NB4 (cell line): Measurements from ENCODE around the gene FBXO34.

Experiments used
- DNase-seq: peaks from one replicate; pipeline ENCODE4 v3.0.0; 2010; ENCODE audit warnings: low read depth
- H3K4me3 ChIP-seq: one replicate; pipeline ENCODE4 v1.5.1; 2011; ENCODE audit warnings: mild to moderate bottlenecking, low read depth, low read length, moderate library complexity
- MAX ChIP-seq: IDR thresholded peaks from 2 replicates; pipeline ENCODE4 v1.6.1; 2011; ENCODE audit warnings: low read depth, low read length
- MYC ChIP-seq: IDR thresholded peaks from 2 replicates; pipeline ENCODE4 v1.6.1; 2011; ENCODE audit warnings: low read depth, low read length
- POLR2A ChIP-seq: IDR thresholded peaks from 2 replicates; pipeline ENCODE4 v1.6.1; 2011; ENCODE audit warnings: mild to moderate bottlenecking; ENCODE audit not compliant: insufficient read length; ENCODE audit errors: extremely low read depth
- TF ChIP-seq, protein P1 (sequence below): IDR thresholded peaks from one replicate; pipeline ENCODE4 v1.5.1; 2012; ENCODE audit warnings: low read depth, low read length

FBXO34 gene

GRCh38 chr14:55243813-55244212, 27.4 kb upstream of the FBXO34 start:
- DNase-seq = no peak
- TF ChIP-seq, protein P1, sequence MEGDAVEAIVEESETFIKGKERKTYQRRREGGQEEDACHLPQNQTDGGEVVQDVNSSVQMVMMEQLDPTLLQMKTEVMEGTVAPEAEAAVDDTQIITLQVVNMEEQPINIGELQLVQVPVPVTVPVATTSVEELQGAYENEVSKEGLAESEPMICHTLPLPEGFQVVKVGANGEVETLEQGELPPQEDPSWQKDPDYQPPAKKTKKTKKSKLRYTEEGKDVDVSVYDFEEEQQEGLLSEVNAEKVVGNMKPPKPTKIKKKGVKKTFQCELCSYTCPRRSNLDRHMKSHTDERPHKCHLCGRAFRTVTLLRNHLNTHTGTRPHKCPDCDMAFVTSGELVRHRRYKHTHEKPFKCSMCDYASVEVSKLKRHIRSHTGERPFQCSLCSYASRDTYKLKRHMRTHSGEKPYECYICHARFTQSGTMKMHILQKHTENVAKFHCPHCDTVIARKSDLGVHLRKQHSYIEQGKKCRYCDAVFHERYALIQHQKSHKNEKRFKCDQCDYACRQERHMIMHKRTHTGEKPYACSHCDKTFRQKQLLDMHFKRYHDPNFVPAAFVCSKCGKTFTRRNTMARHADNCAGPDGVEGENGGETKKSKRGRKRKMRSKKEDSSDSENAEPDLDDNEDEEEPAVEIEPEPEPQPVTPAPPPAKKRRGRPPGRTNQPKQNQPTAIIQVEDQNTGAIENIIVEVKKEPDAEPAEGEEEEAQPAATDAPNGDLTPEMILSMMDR = no peak
- no peak for TF ChIP-seq MAX
- no peak overlapping the region for H3K4me3 ChIP-seq

DNA sequence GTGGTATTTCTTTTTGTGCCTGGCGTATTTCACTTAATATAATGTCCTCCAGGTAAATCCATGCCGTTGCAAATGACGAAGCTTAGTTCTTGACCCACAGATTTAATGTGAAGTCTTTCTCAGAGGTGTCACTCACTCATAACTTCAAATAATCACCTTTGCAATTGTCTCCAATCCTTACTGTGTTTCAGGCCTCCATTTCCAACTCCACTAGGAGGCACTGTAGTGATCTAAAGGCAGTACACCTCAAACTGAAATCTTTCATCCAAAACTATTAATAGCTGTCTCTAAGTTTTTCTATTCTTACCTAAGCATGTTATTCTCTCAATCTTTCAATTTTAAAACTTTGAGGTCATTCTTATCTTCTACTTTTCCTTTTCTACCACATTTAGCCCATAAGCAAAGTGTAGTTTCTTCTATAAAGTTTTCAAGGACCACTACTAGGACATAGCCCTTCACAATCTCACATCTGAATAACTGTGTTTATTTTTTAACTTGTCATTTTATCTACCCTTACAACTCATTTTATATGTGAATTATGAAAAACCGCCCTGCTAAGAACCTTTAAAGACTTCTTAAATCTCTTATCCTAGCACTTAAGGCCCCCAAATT, 25.5 kb upstream of the FBXO34 start:
- no peak for TF ChIP-seq MYC
- TF ChIP-seq, protein P1 = peak; percentile 77
- H3K4me3 ChIP-seq = no peak overlapping the region
- DNase-seq = peak; percentile 42

- peak; percentile 29 for DNase-seq
- no peak overlapping the region for H3K4me3 ChIP-seq
- TF ChIP-seq POLR2A (no peak), MYC (no peak), MAX (no peak)
- TF ChIP-seq, protein P1 = no peak
These were observed 22.8 kb upstream of the FBXO34 start for GRCh38 chr14:55248411-55248810.

DNA sequence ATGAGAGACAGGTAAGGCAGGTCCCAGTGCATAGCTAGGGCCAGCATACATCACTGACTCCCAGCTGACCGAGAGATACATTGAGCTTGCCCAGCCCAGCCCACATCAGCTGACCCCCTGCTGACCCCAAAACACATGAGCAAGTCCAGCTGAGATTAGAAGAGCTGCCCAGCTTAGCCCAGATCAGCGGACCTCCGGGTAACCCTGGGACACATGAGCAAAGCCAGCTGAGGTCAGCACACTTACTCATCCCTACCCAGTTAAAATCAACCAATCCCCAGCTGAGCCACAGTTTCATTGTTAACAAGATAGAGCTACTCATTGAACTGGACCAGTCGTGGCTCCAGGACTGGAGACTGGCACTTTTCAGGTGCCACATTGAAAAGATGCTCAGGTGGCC, 21.8 kb upstream of the FBXO34 start:
- no peak overlapping the region for H3K4me3 ChIP-seq
- no peak for TF ChIP-seq MYC
- no peak for TF ChIP-seq POLR2A
- no peak for TF ChIP-seq MAX
- TF ChIP-seq, protein P1 = no peak
- no peak for DNase-seq

DNA sequence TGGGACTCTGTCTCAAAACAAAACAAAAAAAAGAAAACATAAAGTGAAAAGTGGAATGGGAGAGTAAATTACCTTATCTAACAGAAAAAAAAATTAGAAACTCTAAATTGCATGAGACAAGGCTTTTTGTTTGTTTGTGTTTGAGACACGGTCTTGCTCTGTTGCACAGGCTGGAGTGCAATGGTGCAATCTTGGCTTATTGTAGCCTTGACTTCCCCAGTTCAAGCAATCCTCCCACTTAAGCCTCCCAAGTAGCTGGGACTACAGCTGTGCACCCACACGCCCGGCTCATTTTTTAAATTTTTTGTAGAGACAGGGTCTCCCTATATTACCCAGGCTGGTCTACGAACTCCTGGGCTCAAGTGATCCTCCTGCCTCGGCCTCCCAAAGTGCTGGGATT, 17.9 kb upstream of the FBXO34 start:
- no peak overlapping the region for H3K4me3 ChIP-seq
- no peak for TF ChIP-seq MYC
- no peak for TF ChIP-seq POLR2A
- TF ChIP-seq, protein P1 = no peak
- TF ChIP-seq MAX = no peak
- DNase-seq = no peak

DNA sequence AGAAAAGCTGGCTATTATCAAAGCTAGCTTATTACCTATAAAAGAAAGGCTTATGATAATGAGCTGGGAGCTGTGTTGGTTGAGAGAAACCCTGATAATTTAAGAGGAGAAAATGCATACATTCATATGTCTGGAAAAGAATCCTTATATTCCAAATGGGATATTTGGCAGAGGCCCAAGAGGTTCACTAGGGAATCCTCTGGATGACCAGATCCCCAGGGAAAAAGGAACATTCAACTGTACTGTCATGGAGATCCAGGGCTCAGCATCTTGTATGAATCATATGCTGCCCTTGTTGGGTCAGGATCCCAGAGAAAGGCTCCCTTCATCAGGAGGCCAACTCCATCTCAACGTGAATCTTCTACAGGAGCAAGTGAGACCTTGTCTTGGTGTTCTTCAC, 16.6 kb upstream of the FBXO34 start:
- DNase-seq = no peak
- TF ChIP-seq MYC (no peak), POLR2A (no peak), MAX (no peak)
- TF ChIP-seq, protein P1 = no peak
- no peak overlapping the region for H3K4me3 ChIP-seq
